SW480 (cell line): Measurements from ENCODE around the gene STXBP6.
"Not testable (repeated sequence)": the region's sequence is repeated elsewhere in the genome, so short reads cannot be mapped to it uniquely, and the experiment has no call there.

ENCODE experiments used
- DNase-seq: peaks from one replicate; pipeline ENCODE4 v3.0.0-alpha.2; 2016; ENCODE audit warnings: low spot score

The STXBP6 gene

DNA sequence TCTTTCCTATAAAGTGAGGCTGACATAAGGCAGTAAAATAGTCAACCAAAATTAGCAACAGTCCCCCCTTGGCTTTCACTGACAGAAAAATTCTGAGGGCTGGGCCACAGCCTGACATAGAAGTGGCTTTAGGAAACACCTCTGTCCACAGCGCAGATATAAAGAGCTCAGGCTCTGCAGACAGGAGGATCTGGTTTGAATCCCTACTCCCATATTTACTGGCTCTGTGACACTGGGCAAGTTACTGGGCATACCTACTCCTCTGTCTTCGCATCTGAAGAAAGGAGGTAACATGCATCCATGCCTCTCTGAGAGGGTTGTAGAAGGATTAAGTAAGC lies 95.3 kb downstream of the STXBP6 start:
- DNase-seq: no peak

DNA sequence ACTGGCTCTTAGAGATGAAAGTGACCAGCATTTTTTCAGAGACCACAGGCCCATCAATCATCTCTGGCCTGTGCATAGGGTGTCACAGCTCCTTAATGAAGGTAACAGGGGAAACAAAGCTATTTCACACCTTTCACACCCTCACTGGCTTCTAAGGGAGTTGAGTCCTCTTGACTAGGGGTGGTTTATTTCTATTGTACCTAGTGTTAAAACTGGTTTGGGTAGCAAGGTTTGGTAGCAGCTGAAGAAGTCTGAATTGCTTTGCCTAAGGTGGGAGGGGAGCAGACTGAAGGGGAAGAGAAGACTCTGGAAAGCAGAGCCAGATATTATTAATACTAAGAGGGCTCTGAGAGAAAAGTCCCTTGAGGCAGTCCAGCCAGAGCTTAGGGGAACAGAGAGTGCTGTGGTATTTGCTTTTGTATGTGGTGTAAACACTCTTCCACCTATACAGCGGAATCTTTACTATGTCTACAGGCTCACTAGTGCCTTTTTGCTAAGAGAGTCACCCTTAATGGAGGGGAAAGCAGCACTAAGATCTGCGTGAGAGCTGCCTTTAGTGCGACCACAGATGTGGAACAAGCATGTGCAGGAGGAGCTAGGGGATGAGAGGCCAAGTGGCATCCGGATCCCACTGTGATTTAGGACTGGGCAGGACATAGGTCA lies 95.8 kb downstream of the STXBP6 start:
- DNase-seq: no peak

DNA sequence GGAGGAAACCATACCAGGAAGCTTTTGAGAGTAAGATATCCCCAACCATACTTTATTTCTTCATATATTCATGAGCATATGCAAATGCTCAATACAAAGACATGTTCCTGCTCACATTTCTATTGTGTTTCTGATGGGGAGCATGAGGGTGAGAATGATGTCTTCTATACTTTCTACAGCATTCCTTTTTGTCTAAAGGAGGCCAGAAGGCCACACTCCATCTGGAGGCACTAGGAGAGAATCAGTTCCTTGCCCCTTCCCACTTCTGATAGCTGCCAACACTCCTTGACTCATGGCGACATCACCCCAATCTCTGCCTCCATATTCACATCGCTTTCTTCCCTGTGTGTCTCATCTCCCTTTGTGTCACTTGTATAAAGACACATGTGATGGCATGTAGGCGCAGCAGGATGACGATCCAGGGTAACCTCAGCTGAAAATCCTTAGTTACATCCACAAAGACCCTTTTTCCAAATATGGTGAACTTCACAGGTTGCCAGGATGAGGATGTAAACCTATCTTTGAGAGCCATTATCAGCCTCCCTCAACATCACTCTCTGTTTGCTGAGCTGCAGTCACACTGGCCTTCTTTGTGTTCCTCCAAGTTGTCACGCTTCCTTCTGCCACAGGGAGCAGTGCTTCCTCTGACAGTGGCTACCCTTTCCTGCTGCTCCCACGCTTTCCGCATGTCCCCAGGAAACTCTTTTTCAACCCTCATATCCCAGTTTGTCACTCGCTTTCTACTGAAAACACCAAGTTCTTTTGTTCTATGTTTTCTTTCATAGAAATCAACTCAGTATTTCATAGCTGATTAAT lies 96.9 kb downstream of the STXBP6 start:
- DNase-seq: peak; percentile 3

GRCh38 chr14:24948261-24948847 lies 101.6 kb downstream of the STXBP6 start:
- no peak for DNase-seq

GRCh38 chr14:24947131-24947530 lies 102.8 kb downstream of the STXBP6 start:
- no peak for DNase-seq

DNA sequence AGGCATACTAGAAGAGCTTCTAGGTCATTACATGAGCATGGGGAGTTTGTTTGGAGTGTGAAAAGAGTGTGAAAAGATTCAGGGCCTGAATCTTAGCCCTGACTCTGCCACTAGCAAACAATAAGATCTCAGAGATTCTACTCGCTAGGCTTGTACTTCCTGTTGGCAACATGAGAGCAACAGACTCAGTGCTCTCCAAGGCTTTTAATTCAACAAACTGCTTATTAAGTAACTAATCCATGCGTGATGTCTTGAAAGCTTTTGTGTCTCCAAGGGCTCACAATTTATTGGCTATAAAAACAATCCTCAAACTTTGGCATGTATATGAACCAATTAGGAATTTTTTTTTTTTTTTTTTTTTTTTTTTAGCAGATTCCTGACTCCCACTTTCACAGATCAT lies 105.1 kb downstream of the STXBP6 start:
- DNase-seq: no peak

GRCh38 chr14:24943024-24943423 lies 106.9 kb downstream of the STXBP6 start:
- no peak for DNase-seq

DNA sequence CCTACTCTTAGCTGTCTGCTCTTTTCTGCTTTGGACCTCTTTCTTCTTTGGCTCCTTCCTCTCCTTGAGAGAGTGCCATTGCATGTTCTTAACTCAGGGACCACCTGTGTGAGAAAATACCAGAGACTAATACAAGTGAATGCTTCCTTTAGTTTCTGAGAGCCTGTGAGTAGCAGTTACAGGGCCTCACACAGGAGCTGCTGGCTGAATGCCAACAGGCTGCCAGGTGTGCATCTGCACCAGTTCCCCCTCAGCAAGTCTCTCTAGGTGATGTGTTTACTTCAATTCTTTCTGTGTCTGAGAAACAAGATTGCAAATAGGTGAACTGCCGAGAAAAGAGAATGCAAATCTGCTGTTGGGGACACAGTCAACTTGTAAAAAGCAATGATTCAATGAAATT lies 108.2 kb downstream of the STXBP6 start:
- DNase-seq: no peak

DNA sequence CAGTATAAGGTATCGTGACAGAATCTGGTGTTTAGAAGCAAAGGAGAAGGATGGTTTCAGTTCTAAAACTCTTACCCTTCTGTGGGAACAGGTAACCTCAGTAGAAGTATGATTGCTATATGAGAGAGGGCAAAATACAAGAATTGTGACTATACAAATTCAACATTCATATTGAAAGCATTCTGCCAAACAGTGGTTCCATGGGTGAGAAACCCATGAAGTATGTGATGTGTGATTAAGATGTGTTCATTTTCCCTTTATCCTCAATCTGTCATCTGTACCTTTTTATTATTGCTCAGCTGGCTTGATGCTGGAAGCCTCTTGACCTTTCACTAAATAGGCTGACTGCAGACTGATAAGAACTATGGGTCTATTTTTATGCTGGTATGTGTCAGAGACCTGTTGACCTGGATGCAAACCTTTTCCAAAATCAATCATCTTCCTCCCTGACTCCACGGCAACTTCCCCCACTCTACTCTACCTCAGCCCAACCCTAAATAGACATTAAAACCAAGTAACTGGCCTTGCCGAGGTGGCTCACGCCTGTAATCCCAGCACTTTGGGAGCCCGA lies 109.6 kb downstream of the STXBP6 start:
- no peak for DNase-seq

GRCh38 chr14:24938593-24938992 lies 111.4 kb downstream of the STXBP6 start:
- DNase-seq: no peak

DNA sequence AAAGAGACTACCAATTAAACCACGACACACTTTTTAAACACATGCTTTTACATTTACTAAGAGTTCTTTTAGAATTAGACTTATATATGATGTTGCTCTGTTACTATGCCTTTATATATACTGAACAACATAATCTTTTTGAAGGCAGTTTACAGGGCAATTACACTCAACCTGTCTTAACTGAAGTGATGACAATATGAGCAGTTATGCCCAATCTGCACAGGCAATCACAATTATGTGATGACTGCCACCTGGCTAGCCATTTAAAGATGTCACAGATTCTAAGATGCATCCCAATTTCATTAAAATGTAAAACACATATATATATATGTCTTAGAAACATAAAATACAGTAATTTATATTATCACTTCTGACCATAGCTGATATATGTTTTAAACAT lies 112.6 kb downstream of the STXBP6 start:
- no peak for DNase-seq

GRCh38 chr14:24936773-24937172 lies 113.2 kb downstream of the STXBP6 start:
- not testable (repeated sequence) for DNase-seq

DNA sequence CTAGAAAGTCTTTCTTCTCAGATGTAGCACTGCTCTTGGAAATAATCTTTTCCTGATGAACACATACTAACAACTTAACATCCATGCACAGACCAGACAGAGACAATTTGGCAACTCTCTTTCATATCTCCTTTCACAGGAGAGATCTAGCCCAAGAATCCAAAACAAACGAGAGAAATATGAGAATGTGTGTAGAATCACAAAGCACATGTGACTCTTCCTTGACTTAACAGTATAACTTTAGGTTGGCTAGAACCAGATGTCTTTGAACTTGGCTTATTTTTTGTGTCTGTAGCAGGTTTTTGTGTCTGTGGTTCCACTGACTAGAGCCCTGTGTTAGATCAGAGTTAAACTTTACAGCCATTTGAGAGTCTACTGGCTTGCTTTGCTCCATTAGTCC lies 114.2 kb downstream of the STXBP6 start:
- no peak for DNase-seq

DNA sequence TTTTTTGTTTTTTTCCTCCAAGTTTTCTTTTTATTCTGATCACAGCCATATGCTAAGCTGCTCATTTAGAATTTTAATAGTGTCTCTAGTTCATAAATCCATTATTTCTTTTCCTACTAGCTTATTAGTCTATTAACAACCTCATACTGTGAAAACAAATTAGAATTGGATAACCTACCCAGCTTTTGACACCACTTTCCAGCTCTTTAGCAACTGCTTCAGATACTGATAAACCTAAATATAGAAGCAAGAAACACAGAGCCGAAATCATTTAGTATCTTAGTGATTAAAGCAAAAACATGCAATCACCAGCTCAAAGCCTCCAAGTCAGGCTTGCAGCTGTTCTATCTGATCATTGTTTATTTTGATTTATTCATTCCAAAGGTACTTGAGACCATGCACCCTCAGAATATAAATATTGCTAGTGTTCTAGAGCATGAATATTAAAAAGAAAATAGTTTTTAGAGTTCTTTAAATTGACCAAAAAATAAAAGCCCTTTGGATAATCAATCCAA lies 121.5 kb downstream of the STXBP6 start:
- no peak for DNase-seq

GRCh38 chr14:24927809-24928208 lies 122.1 kb downstream of the STXBP6 start:
- DNase-seq: no peak

GRCh38 chr14:24925771-24926374 lies 124.1 kb downstream of the STXBP6 start:
- DNase-seq: no peak

GRCh38 chr14:24924544-24924943 lies 125.4 kb downstream of the STXBP6 start:
- no peak for DNase-seq

GRCh38 chr14:24921903-24922302 lies 128.0 kb downstream of the STXBP6 start:
- no peak for DNase-seq

GRCh38 chr14:24920265-24921075 lies 129.5 kb downstream of the STXBP6 start:
- DNase-seq: no peak

DNA sequence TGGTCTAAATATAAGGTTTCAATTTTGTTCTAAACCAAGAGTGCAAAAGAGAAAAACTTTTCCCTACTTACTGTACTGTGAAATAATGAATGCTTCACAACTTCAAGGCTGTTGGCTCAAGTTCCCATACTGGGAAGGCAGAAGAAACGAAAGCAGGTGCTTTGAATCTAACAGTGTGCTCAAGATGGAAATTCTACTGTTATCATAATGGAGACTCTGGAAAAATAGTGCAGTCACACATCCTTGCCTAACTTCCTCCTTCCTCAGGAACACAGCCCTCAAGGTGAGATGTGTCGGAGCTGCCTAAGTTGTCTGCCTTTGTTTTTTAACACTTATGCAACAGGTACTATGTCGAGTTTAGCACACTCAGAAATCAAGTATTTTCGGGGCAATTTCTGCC lies 131.1 kb downstream of the STXBP6 start:
- DNase-seq: no peak

- peak; percentile 6 for DNase-seq
Observed at GRCh38 chr14:24915958-24916595, 133.9 kb downstream of the STXBP6 start.
